Measurements from ENCODE around the gene ABTB2.
"Not testable (repeated sequence)": the region's sequence is repeated elsewhere in the genome, so short reads cannot be mapped to it uniquely, and the experiment has no call there.

Gene ABTB2

DNA sequence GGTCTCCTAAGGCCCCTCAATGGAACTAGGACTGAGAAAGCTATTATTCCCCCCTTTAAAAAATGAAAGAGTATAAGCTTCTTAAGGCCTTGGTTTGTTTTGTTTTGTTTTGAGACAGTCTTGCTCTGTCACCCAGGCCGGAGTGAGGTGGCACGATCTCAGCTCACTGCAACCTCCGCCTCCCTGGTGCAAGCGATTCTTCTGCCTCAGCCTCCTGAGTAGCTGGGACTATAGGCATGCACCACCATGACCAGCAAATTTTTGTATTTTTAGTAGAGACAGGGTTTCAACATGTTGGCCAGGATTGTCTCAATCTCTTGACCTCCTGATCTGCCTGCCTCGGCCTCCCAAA, 177.0 kb downstream of the ABTB2 start:
- DNase-seq, result not testable (repeated sequence)

DNA sequence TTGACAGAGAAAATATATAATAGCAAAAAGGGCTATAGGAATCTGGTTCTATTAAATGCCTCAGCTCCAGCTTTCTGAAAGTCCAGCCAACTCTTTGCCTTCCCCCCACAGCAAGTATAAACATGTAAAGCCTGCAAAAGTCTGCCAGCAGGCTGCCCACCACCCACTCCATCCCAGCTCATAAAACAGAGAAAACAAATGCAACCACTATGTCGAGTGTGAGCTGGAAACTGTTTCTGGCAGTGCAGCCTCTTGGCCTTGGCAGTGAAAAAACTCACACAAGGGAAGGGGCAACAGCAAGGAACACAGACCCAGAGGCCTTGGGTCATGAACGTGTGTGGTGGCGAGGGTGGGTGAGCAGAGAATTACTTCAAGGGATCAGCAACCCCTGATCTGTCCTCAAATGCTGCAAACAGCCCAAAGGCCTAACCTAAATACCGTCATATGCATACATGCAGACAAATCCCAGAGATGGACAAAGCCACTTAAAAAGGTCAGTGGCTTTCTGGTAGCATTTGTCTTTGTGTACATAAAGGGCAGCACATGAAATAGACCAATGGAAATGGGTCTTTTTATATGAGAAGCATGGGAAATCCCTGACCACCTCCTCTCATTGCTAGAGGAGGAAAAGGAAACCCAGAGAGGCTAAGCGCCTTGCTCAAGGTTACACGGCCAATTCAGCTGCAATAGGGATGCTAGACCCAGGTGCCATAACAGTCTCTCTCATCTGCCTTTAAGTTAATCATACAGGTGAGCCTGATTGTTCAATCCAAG, 177.6 kb downstream of the ABTB2 start:
- no peak for DNase-seq

DNA sequence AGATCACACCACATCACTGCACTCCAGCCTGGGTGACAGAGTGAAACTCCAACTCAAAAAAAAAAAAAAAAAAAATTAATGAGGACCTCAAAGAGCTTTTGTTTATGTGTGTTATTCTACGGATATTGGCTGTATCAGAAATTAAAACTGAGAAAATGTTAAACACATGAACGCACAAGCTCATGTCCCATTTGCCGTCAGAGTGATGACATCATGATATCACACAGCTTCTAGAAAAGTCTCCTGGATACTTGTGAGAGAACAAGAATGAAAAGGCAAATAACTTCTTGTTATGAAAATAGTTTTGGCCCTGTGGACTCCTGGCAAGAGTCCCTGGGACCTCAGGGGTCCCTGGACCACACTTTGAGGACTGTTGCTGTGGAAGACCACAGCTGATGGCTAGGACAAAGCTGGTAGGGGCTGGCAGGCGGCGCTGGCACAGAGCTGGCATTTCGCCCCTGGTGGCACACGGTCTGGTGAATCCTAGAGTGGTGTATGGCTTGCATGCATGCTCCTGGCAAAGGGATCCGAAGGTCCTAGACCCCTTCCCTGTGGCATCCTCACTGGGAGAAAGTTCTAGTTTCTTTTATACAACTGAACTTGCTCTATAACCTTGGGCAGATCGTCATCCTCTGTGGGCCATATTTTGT, 178.7 kb downstream of the ABTB2 start:
- no peak for DNase-seq

DNA sequence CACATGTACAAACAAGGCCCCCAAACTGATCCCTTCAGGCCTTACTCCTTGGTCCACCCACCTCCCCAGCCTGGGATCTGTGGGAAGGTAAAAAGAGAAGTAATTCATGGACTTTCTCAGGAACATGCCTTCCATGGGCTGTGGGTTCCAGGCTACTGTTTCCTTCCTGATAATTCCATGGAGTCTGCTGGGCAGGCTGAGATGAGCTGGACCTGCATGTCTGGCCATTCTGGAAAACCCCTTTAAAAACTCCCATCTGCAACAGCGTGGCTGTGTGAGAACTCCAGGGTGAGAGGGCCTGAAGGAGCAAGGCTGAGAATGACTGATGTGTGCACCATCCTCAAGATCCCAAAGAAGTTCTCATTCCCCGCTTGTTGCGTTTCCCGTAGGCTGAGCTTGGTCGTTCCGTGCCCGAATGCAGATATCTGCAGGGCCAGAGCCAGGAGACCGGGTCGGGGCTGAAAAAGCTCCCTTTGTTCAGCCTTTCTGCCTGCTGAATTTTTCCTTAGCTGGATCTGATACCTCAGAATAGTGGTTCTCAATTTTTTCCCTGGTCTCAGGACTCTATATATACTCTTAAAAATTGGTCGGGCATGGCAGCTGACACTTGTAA, 179.5 kb downstream of the ABTB2 start:
- no peak for DNase-seq

DNA sequence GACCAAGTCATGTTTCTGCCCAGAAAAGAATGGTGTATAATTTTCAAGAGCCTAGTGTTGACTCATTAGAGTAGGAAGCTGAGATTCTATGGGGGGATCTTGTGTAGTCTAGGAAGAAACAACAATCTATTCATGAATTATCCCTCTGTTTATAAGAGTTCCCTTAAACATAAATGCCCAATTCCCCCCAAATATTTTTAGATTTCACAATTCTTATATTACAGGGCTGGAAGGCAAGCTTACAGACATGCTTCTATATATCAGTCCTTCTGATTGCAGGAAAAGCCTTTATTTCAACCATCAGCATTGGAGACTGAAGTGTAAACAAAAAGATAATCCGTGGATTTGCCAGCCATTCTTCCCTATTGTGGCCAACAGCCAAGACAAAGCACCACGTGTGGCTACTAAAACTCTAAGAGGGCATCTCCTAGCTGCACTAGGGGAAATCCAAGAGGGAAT, 181.0 kb downstream of the ABTB2 start:
- no peak for DNase-seq

DNA sequence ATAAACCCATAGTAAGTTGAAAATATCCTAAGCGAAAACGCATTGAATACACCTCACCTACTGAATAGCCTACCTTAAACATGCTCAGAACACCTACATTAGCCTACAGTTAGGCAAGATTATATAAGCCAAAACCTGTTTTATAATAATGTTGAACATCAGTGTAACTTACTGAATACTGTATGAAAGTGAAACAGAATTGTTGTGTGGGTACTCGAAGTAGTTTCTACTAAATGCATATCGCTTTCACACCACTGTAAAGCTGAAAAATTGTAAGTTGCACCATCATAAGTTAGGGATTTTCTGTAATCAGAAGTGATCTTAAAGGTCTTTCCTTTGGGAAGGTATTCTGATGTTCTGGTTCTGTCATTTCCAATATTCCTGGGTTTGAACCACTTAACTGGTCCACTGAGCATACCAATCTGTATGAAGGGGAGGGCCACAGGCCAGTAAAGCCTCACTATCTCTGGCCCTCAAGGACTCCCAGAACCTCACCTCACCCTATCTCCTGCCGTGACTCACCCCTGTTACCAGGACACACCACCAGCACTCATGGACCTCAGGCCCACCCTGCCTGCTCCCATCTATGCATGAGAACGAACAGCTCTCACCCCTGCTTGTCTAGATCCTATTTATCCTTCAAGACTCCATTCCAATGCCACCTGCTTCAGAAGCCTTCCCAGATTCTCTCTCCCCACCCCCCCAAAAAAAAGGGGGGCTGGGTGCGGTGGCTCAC, 182.4 kb downstream of the ABTB2 start:
- DNase-seq, result no peak

DNA sequence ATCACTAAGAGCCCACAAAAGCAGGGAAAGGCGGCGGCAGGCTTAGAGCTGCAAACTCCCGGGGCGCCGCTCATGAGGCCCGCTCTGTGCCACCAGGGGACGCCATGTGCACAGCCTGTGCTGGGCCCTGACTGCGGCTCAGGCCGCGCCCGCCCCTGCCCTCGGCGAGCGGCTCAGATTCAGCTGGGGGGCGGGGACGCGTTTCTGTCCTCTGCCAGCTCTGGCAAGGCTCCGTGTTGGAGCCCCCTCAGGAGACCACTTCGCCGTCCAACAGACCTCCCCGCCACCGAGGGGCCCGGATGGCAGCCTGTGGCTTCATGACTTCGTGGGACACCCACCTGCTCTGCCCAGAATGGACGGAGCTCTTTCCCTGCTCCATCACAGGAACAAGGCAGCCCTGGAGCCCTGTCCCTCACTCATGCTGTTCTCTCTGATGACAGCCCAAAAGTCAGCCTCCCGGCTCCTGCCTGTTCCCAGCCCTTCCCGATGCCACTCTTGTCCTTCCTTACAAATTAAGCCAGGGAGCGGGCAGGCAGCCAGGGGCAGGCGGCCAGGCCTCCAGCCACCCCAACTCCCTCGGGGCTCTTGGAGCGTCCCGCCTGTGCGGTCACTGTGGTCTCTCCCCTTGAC, 183.3 kb downstream of the ABTB2 start:
- DNase-seq, result peak; percentile 69

DNA sequence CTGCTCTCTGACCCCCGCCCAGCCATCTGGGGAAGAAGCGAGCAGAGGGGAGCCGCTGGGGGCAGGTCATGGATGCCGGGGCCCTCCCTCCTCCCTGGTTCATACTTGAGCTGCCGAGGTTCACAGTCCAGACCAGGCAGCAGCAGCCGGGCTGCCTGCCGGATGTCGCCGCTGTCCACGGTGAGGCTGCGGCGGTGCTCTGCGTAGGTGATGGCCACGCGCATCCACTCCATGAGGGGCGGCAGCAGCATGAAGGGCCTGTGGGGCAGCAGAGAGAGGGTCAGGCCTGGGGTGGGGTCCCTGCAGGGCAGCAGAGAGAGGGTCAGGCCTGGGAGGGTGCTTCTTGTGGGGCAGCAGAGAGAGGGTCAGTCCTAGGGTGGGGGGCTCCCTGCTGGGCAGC, 184.8 kb downstream of the ABTB2 start:
- DNase-seq, result no peak

DNA sequence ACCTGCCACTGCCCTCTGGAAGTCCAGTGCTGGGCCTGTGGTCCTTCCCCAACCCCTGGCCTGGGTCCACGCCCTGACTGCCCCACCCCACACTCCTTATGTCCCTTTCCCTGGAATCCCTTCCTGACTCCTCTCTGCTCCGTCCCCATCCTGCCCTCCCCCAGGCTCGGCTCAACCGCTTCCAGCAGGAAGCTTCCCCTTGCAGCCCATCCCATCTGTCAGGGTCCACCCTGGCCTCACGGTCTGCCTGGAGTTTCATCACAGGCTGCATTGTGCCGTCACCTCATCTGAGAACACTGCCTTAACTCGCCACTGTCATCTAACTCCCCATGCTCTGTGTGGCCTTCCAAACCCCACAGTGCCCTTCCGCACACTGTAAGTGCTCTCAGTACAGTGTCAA, 188.1 kb downstream of the ABTB2 start:
- no peak for DNase-seq

DNA sequence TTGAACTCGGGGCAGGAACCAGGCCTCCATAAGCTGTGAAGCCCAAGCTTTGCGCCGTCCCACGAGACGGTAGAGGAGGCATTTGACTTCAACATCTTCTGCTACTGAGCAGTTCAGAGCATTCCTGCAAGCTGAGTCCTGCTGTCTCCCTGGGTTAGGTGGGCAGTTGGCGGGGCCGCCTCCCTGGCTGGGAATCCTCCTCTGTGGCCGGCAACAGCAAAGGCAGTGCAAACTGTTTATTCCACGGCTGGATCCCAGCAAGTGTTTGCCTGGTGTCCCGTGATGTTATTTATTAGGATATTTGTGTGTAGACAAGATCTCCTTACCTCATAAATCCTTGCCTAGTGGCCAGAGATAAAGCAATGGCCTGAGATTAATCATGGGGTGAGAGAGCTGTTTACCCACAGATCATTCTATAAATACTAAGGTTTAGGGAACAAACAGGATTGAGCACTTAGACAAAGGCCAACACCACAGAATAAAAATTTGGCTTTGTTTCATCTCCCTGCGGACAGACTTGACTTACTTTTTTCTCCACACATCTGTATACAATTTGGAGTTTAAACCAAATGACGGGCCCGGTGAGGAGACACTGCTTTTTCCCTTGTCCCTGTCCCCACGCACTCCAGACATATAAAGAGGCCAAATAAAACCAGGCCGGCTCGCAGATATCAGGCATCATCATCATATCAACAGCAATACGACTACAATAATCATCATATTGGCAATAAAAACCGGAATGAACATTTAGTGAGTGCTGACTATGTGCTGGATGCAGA, 189.0 kb downstream of the ABTB2 start:
- DNase-seq, result no peak

DNA sequence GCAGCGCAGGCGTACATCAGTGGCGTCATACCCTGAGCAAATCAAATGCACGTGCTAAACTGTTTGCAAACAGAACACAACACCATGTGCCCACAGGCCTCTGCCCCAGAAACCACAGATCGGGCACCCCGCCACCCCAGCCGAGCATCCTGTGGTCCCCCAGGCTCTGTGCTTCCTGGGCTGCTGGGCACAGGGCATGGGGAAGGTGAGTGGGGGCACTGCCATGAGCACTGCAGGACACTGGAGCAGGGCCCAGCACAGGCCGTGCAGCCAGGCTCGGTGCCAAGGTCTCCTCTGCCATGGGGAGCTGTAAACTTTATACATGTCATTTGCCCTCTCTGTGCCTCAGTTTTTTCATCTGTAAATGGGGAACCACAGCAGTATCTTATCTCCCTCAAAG, 189.8 kb downstream of the ABTB2 start:
- DNase-seq, result no peak

DNA sequence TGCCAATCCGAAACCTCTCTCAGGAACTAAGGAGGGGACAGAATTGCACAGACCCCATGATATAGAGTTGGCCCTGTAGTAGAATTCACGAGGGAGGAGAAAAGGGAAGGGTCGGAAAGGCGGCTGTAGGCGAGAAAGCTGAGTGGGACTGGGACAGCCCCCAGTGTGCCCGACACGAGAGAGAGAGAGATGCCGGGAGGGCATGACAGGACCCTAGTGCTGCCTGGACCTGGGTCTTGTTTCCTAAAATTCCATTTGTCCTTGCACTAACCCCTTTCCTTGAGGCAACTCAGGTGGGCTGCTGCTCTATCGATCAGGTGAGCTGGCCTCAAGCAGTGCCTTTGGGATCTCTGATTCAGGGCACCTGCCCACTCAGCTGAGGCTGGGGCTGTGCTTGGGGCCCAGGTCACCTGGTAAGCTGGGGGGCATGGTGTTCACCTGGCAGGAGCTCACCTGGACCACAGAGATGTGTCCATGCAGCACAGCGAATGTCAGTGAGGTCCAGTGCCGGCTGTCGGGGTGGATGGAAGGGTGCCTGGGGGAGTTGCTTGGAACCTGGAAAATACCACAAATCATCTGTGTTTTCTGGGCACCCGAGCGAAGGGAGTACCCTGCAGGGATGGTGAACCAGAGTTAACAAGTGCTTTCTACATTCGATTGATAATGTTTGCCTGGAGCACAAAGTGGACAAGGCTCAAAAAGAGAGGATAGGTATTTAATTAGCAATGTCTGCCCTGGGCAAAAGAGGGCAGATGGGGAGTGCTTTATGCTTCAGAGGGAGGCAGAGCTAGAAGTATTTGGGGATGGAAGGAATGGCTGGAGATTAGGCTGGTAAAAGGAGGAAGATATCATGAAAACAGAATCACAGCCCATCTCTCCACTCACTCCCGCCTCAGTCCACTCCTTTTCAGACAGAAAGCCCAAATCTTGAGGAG, 190.7 kb downstream of the ABTB2 start:
- DNase-seq, result no peak

DNA sequence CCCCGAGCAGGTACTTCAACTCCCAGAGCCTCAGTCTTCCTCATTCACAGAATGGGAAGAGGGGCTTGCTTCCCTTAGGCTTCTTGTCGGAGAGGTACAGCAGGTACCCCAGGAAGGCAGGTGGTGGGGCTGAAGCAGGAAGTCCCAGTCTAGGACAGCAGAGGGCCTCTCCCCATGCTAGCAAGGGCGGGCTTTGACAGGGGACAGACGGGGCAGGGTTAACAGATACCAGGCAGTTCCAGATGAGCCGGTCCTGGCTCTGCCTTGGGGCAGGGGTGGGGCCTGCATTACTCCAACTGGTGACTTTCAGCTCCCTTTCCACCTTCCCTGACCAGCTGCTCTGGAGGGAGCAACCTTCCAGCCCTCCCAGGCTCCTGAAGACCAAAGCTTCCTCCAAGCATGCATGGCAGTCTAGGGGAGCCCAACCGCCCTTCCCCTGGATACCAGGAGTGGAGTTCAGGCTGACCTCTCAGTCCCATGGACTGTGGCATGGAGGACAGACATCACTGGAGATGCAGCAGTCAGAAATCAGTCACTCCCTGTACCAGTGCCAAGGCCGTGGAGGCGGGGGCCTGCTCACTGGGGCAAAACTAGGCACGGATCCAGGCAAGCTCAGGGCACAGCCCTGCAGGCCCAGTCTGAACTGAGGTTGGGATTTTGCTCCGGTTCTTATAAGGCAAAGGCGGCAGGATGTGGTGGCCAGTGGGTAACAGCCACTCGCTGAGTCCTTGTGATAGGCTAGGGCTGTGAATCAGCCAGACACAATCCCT, 191.8 kb downstream of the ABTB2 start:
- DNase-seq, result no peak

DNA sequence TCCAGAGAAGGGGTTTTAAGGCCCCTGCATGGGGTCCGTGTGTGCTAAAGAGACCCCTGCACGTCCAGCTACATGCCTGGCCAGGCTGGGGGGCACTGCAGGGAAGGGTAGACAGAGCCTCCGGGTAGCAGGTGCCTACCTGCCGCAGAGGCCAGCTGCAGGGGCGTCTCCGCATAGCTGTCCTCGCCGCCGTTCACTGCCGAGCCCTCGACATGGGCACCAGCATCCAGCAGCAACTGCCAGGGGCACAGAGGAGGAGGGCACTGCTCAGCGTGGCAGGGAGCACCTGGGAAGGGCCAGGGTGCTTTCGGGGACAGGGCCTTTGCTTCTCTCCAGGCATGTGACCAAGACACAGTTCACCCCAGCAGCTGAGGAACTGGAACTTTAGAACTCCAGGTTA, 192.7 kb downstream of the ABTB2 start:
- DNase-seq, result no peak

DNA sequence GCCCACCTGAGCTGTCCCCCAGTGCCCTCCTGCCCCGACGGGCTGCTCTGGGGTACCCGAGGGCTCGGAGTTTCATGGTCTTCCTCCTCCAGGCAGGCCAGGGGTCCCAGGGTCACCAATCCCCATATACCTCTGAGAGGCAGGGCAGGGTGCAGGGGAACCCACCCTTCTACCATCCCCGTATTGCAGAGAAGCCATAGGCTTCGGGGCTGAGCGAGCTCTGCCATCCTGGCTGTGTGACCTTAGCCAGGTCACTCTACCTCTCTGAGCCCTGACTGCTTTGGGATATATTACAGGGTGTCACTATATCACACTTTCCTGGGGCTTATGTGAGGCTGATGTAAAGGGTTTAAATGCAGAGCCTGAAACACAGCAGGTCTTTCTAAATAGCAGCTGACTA, 195.0 kb downstream of the ABTB2 start:
- DNase-seq, result no peak

DNA sequence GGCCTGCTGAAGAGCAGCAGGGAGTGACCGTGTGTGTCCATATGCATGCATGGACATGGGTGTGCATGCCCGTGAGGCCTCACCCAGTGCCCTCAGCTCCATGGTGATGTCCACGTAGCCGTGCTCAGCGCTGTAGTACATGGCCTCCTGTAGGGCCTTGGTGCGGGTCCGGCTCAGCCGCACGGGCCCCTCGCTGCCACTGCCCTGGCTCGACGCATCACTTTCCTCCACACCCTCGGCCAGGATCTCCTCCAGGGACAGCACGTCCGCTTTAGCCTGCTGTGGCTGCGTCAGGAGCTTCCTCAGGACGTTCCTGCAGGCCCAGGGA, 195.4 kb downstream of the ABTB2 start:
- DNase-seq, result no peak

DNA sequence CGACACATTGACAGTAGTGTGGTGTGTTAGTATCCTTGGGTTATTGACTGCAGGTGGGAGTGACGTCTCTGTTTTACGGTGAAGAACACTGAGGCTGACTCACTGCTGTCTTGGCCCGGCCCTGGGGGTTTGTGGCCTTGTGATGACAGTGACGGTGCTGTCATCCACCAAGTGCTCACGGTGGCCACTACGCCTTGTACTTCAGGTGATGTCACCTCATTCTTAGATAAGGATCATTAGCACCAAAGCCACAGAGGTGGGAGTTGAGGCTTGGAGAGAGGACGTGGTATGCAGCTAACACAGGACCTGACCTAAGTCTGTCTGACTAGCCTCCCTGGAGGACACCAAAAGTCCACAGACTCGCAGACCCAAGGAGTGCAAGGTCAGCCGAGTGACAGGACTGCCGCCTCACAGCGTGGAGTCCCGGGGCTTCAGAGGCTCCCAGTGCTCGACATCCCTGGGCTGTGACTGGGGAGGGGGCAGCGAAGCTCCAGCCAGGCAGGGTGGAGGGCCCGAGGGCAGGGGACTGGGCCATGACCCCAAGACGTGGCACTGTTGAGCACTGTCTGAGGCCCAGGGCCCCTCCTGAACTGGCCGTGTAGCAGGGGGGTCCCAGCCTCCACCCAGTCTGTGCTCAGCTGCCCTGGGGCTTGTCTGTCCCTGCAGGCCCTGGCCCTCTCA, 195.9 kb downstream of the ABTB2 start:
- no peak for DNase-seq

DNA sequence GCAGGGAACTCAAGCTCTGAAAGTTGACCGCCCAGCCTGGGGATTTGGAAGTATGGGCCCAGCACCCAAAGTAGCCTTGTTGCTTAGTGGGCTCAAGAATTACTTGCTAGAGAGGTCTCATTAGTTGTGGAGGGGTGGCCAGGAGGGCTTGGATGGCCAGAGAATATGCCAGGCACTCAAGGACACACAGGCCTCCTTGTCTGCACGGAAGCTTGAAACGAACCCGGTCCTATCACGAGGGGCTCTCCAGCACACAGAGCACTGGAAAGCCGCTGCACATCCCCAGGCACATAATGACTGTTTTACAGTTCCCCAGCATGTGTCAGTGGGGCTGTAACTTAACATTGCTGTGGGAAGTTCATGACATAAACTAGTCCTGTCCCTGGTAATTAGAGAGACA, 196.4 kb downstream of the ABTB2 start:
- DNase-seq, result no peak

DNA sequence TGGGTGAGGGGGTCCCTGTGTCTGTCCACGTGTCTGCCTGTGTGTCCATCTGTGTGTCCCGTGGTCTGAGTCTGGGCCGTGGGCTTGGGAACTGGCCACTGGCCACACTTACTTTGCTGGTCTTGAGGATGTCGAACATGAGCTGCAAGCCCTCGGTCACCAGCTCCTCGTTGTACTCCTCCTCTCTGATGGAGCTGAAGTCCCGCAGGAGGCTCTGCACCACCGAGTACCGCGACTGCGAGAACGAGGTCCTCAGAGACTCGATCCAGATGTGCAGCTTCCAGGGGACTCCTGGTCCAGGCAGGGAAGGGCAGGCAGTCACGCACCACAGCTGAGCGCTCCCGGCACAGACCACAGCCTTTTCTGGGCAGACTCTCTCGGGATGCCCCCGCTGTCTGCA, 197.0 kb downstream of the ABTB2 start:
- DNase-seq, result no peak

Measured in NCI-H526 treated with DMSO at 0.1 percent for 48 hours (cell line).